ENCODE results near the gene CPXM2.

Gene CPXM2

DNA sequence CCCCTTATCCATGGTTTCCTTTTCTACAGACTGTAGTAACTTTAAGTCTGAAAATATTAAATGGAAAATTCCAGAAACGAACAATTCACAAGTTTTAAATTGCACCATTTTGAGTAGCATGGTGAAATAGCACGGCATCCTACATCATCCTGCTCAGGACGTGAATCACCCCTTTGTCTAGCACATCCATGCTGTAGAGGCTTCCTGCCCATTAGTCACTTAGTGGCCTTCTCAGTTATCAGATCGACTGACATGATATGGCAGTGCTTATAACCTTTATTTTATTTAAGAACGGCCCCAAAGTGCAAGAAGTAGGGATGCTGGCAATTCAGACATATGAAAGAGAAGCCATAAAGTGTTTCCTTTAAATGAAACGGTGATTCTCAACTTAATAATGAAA, 82.7 kb downstream of the CPXM2 start:
- H3K4me3 ChIP-seq: no peak overlapping the region
- no peak overlapping the region for H3K4me2 ChIP-seq
- H3K4me1 ChIP-seq: peaks cover 7% of the 10 kb centered on the region; the same call in 1 of the 2 replicates
- H3K36me3 ChIP-seq: no peaks in the 10 kb centered on the region
- H3K9me3 ChIP-seq: no peaks in the 10 kb centered on the region
- H3K27me3 ChIP-seq: no peaks in the 10 kb centered on the region
- no peak overlapping the region for H3K9ac ChIP-seq
- no peak overlapping the region for H3K27ac ChIP-seq
- no peaks in the 10 kb centered on the region for H4K20me1 ChIP-seq
- no peak for TF ChIP-seq Cebpa-rat (IDR thresholded peaks at IDR 0.05)

DNA sequence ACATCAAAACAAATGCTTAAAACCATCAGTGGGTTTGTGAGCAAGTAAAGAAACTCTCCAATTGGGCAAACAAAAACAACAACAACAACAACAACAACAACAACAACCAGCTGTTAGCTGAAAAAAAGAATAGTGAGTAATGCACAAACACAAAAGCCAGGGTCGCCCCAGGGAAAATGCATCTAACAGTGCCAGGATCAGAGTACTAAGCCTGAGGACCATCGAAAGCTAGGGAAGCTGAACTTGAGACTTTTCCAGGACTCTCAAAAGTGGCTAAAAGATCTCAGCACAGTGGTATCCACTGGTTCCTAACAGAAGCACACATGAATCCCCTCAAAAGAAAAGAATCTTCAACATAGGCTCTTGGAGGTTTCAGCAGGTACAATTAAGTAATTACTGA, 83.3 kb downstream of the CPXM2 start:
- Histone ChIP-seq H3K4me2 (no peak overlapping the region), H3K9me3 (no peaks in the 10 kb centered on the region), H3K27ac (no peak overlapping the region), H3K9ac (no peak overlapping the region), H4K20me1 (no peaks in the 10 kb centered on the region), H3K27me3 (no peaks in the 10 kb centered on the region), H3K36me3 (no peaks in the 10 kb centered on the region), H3K4me1 (peaks cover 7% of the 10 kb centered on the region; the same call in 1 of the 2 replicates), H3K4me3 (no peak overlapping the region)
- no peak for TF ChIP-seq Cebpa-rat (IDR thresholded peaks at IDR 0.05)

- Histone ChIP-seq H3K9ac (no peak overlapping the region), H4K20me1 (no peaks in the 10 kb centered on the region), H3K9me3 (no peaks in the 10 kb centered on the region), H3K27ac (no peak overlapping the region), H3K4me3 (no peak overlapping the region), H3K4me1 (peaks cover 7% of the 10 kb centered on the region; the same call in 1 of the 2 replicates), H3K27me3 (no peaks in the 10 kb centered on the region), H3K4me2 (peak overlapping the region; percentile 4; the same call in 1 of the 2 replicates), H3K36me3 (no peaks in the 10 kb centered on the region)
- no peak for TF ChIP-seq Cebpa-rat (IDR thresholded peaks at IDR 0.05)
Measured at GRCh38 chr10:123807444-123808035, 84.1 kb downstream of the CPXM2 start.

DNA sequence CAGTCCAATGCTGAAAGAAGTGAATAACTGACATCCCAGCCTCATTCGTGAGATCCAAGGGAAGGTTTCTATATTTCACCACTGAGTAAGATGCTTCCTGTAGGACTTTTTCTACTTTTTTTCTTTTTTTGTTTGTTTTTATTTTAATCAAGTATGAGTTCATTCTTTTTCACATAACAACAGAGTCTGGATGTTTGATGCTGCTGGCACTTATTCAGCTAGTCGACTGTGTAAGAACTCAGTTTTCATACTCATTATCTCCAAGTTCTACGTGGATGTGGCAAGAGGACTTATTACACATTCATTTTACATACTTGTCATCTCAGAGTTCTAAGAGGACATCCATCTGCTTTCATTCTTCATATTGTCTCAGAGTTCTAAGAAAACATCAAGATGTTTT, 86.9 kb downstream of the CPXM2 start:
- H3K36me3 ChIP-seq: no peaks in the 10 kb centered on the region
- no peak overlapping the region for H3K4me2 ChIP-seq
- peaks cover 7% of the 10 kb centered on the region; the same call in 1 of the 2 replicates for H3K4me1 ChIP-seq
- H3K27ac ChIP-seq: no peak overlapping the region
- H3K9ac ChIP-seq: no peak overlapping the region
- H4K20me1 ChIP-seq: no peaks in the 10 kb centered on the region
- no peaks in the 10 kb centered on the region for H3K27me3 ChIP-seq
- TF ChIP-seq Cebpa-rat (IDR thresholded peaks at IDR 0.05): no peak
- no peaks in the 10 kb centered on the region for H3K9me3 ChIP-seq
- H3K4me3 ChIP-seq: no peak overlapping the region

- H3K9me3 ChIP-seq: no peaks in the 10 kb centered on the region
- no peaks in the 10 kb centered on the region for H3K4me1 ChIP-seq
- H3K4me3 ChIP-seq: no peak overlapping the region
- no peak overlapping the region for H3K9ac ChIP-seq
- H4K20me1 ChIP-seq: no peaks in the 10 kb centered on the region
- H3K27me3 ChIP-seq: no peaks in the 10 kb centered on the region
- no peaks in the 10 kb centered on the region for H3K36me3 ChIP-seq
- no peak overlapping the region for H3K27ac ChIP-seq
- H3K4me2 ChIP-seq: no peak overlapping the region
- no peak for TF ChIP-seq Cebpa-rat (IDR thresholded peaks at IDR 0.05)
Measured at GRCh38 chr10:123800821-123801220, 90.8 kb downstream of the CPXM2 start.

- Histone ChIP-seq H3K4me3 (no peak overlapping the region), H4K20me1 (no peaks in the 10 kb centered on the region), H3K36me3 (no peaks in the 10 kb centered on the region), H3K27me3 (no peaks in the 10 kb centered on the region), H3K9ac (no peak overlapping the region), H3K9me3 (no peaks in the 10 kb centered on the region), H3K27ac (no peak overlapping the region), H3K4me1 (no peaks in the 10 kb centered on the region), H3K4me2 (no peak overlapping the region)
- no peak for TF ChIP-seq Cebpa-rat (IDR thresholded peaks at IDR 0.05)
Measured at GRCh38 chr10:123800289-123800688, 91.3 kb downstream of the CPXM2 start.

DNA sequence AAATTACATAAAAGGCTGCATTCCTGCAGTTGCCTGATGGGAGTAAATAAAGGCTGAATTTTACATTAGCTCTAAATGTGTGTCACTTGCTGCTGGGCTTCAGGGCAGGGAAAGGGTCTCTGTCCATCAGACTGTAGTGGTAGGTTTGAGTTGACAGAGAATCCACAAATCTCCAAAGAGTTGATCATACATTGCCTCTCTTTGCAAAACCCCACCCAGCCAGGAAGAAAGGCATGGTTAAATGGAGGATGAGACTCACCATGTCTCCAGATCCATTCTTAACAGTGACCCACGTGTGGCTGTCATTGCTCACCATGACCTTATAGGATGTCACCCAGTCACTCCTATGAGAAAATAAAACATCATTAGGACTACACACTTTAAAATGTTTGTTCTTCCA, 92.8 kb downstream of the CPXM2 start:
- H3K9ac ChIP-seq: no peak overlapping the region
- no peak overlapping the region for H3K27ac ChIP-seq
- H3K4me3 ChIP-seq: no peak overlapping the region
- no peaks in the 10 kb centered on the region for H3K36me3 ChIP-seq
- H3K27me3 ChIP-seq: no peaks in the 10 kb centered on the region
- H3K4me2 ChIP-seq: no peak overlapping the region
- H3K4me1 ChIP-seq: no peaks in the 10 kb centered on the region
- no peak for TF ChIP-seq Cebpa-rat (IDR thresholded peaks at IDR 0.05)
- H3K9me3 ChIP-seq: no peaks in the 10 kb centered on the region
- no peaks in the 10 kb centered on the region for H4K20me1 ChIP-seq

GRCh38 chr10:123797813-123798212, 93.8 kb downstream of the CPXM2 start:
- Histone ChIP-seq H3K9me3 (no peaks in the 10 kb centered on the region), H3K4me2 (no peak overlapping the region), H4K20me1 (no peaks in the 10 kb centered on the region), H3K36me3 (no peaks in the 10 kb centered on the region), H3K4me1 (peaks cover 2% of the 10 kb centered on the region), H3K4me3 (no peak overlapping the region), H3K27me3 (no peaks in the 10 kb centered on the region), H3K27ac (no peak overlapping the region), H3K9ac (no peak overlapping the region)
- no peak for TF ChIP-seq Cebpa-rat (IDR thresholded peaks at IDR 0.05)

DNA sequence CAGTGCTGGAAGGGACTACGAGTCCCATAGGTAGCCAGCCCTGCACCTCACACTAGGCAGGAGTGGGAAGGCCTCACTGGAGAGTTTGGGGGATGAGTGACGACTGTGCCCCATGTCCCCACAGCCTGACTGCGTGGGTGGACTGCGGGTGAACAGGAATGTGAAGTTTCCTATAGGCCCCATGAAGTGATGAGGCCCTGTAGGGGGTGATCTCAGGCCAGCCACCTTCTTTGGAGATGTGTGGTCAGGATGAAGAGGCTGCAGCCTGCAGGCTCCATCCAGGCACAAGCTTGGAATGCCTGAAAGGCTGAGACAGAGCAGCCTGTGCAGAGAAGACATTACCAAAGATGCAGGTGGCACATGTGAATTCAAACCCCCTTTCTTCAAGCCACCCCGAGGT, 94.9 kb downstream of the CPXM2 start:
- Histone ChIP-seq H3K9me3 (no peaks in the 10 kb centered on the region), H3K4me2 (no peak overlapping the region), H4K20me1 (no peaks in the 10 kb centered on the region), H3K9ac (no peak overlapping the region), H3K27ac (no peak overlapping the region), H3K4me3 (no peak overlapping the region), H3K27me3 (no peaks in the 10 kb centered on the region), H3K4me1 (peaks cover 10% of the 10 kb centered on the region), H3K36me3 (no peaks in the 10 kb centered on the region)
- TF ChIP-seq Cebpa-rat (IDR thresholded peaks at IDR 0.05): no peak

DNA sequence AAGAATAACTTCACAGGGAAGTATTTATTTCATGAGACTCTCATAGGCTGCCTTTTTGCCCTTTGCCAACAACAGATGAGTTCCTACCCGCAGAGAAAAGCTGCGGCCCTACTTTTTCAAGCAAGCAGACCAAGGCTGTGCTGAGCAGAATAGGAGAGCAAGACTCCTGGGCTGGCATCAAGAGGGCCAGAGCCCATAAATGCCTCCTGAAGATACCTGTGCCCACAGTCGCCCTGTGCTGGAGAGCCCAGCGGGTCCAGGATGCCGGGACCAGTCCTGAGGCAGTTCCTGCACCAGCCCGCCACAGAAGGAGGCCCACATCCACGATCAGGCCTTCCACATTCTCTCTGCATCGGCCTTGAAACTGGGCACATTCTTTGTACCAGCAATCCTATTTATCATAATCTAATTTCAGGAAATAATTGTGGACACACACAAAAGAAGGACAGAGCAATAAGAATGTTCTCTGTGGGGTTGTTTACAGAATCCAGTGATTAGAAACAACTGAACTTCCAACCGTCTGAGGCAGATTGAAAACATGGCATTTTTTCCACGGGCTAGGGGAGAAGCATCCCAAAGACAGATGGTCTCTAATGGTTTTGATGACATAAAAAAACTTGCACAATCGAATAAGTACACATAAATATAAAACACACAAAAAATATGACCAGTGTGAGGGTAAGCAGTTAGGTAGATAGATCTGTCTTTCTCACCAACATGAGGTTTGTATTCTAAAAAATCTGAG, 95.6 kb downstream of the CPXM2 start:
- Histone ChIP-seq H3K36me3 (no peaks in the 10 kb centered on the region), H3K4me3 (no peak overlapping the region), H3K4me2 (no peak overlapping the region), H4K20me1 (no peaks in the 10 kb centered on the region), H3K27me3 (no peaks in the 10 kb centered on the region), H3K4me1 (peaks cover 10% of the 10 kb centered on the region), H3K9ac (no peak overlapping the region), H3K27ac (no peak overlapping the region), H3K9me3 (no peaks in the 10 kb centered on the region)
- TF ChIP-seq Cebpa-rat (IDR thresholded peaks at IDR 0.05): no peak

Measured in BLaER1 (cell line).